Endothelial cell of umbilical vein (primary cell): ENCODE measurements around the gene CACNB4.

ENCODE experiments used
- EZH2 ChIP-seq: IDR thresholded peaks from 2 replicates; pipeline ENCODE4 v1.6.1; 2012; ENCODE audit warnings: borderline replicate concordance, low read depth, mild to moderate bottlenecking, moderate library complexity, low read length, inconsistent platforms; ENCODE audit not compliant: severe bottlenecking
- TF ChIP-seq, protein P1 (sequence below), 2 donors: IDR thresholded peaks; 1 replicate in 1 of 2; 2 replicates in 1 of 2; pipeline ENCODE4 v1.5.1; 2011; ENCODE audit warnings: low read length in 2 of 2, mild to moderate bottlenecking in 2 of 2, moderate library complexity in 2 of 2, control low read depth in 1 of 2, inconsistent platforms in 1 of 2, low read depth in 1 of 2; ENCODE audit not compliant: insufficient read depth in 1 of 2; ENCODE audit errors: extremely low read depth in 1 of 2

- no peak for TF ChIP-seq EZH2
- TF ChIP-seq, protein P1, sequence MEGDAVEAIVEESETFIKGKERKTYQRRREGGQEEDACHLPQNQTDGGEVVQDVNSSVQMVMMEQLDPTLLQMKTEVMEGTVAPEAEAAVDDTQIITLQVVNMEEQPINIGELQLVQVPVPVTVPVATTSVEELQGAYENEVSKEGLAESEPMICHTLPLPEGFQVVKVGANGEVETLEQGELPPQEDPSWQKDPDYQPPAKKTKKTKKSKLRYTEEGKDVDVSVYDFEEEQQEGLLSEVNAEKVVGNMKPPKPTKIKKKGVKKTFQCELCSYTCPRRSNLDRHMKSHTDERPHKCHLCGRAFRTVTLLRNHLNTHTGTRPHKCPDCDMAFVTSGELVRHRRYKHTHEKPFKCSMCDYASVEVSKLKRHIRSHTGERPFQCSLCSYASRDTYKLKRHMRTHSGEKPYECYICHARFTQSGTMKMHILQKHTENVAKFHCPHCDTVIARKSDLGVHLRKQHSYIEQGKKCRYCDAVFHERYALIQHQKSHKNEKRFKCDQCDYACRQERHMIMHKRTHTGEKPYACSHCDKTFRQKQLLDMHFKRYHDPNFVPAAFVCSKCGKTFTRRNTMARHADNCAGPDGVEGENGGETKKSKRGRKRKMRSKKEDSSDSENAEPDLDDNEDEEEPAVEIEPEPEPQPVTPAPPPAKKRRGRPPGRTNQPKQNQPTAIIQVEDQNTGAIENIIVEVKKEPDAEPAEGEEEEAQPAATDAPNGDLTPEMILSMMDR (IDR thresholded peaks at IDR 0.05; ENCODE audit: extremely low read depth in 1 of 2, insufficient read depth in 1 of 2, low read depth in 1 of 2, low read length in 2 of 2) = no peak
Observed at GRCh38 chr2:151786077-151786476, 312.8 kb downstream of the CACNB4 start.
